HCT116 (cell line): ENCODE measurements around the gene RIMS4.

Source experiments
- CTCF ChIP-seq, 3 experiments: fragments of 200-600 bp in 1 of 3; sonication (generic) in 1 of 3; IDR thresholded peaks in 2 of 3; conservative IDR thresholded peaks in 1 of 3; 2 replicates each; pipeline ENCODE4 v1.5.1; 2012 to 2017; ENCODE audit warnings: low read depth in 2 of 3, low read length in 2 of 3, antibody characterized with exemption in 1 of 3, borderline replicate concordance in 1 of 3, control low read depth in 1 of 3, mild to moderate bottlenecking in 1 of 3, mixed read lengths in 1 of 3, mixed run types in 1 of 3, moderate library complexity in 1 of 3; ENCODE audit not compliant: insufficient read depth in 1 of 3
- ELF1 ChIP-seq: IDR thresholded peaks from 2 replicates; pipeline ENCODE4 v1.6.1; 2012; ENCODE audit warnings: low read depth, borderline replicate concordance
- EZH2 ChIP-seq: fragments of 200-600 bp; sonication (generic); IDR thresholded peaks from 2 replicates; pipeline ENCODE4 v1.6.1; 2017; ENCODE audit warnings: antibody characterized with exemption, mixed run types
- EZH2phosphoT487 ChIP-seq: fragments of 200-600 bp; IDR thresholded peaks from 2 replicates; pipeline ENCODE4 v1.6.1; 2018; ENCODE audit warnings: antibody characterized with exemption, borderline replicate concordance
- JUND ChIP-seq: IDR thresholded peaks from 2 replicates; pipeline ENCODE4 v1.6.1; 2012
- REST ChIP-seq: IDR thresholded peaks from 2 replicates; pipeline ENCODE4 v1.6.1; 2012; ENCODE audit warnings: low read depth

GRCh38 chr20:44829688-44830087, 19.3 kb upstream of the RIMS4 start:
- TF ChIP-seq ELF1 (no peak), EZH2phosphoT487 (no peak), JUND (no peak), REST (no peak), EZH2 (no peak), CTCF (IDR thresholded peaks at IDR 0.05 in 2 of 3, conservative IDR thresholded peaks at IDR 0.05 in 1 of 3; ENCODE audit: borderline replicate concordance in 1 of 3, insufficient read depth in 1 of 3, low read depth in 2 of 3, low read length in 2 of 3) (no peak)
